Smooth muscle cell (in vitro differentiated cells): ENCODE results near the gene PBX4. TPM values are rescaled to one million over a fixed set of nuclear protein-coding genes. Genes with fewer than 3 reads are reported as not detected.

ENCODE experiments used
- DNase-seq: peaks from one replicate; lab custom pipeline; 2025; ENCODE audit not compliant: unreplicated experiment; lab: John Stamatoyannopoulos, UW
- H2AFZ ChIP-seq: fragments of 200-600 bp; sonication (generic); 2 replicates; pipeline ENCODE4 v1.6.0; 2016; ENCODE audit warnings: antibody characterized with exemption, low read depth, mild to moderate bottlenecking
- H3F3A ChIP-seq: fragments of 200-600 bp; sonication (generic); 2 replicates; pipeline ENCODE4 v1.6.0; 2017; ENCODE audit warnings: antibody characterized with exemption, low read depth
- H3K27ac ChIP-seq: fragments of 200-600 bp; sonication (generic); 2 replicates; pipeline ENCODE4 v1.5.1; 2016; ENCODE audit warnings: low read depth, mild to moderate bottlenecking
- H3K27me3 ChIP-seq: fragments of 200-600 bp; sonication (generic); 2 replicates; pipeline ENCODE4 v1.6.1; 2016; ENCODE audit warnings: low read depth, mild to moderate bottlenecking
- H3K36me3 ChIP-seq: fragments of 200-600 bp; sonication (generic); 2 replicates; pipeline ENCODE4 v1.5.1; 2016; ENCODE audit warnings: low read depth
- H3K4me1 ChIP-seq: fragments of 200-600 bp; sonication (generic); 2 replicates; pipeline ENCODE4 v1.5.1; 2016; ENCODE audit warnings: low read depth
- H3K4me2 ChIP-seq: fragments of 200-600 bp; sonication (generic); 2 replicates; pipeline ENCODE4 v1.6.0; 2016; ENCODE audit warnings: mild to moderate bottlenecking
- H3K4me3 ChIP-seq: fragments of 200-600 bp; sonication (generic); 2 replicates; pipeline ENCODE4 v1.5.1; 2016; ENCODE audit warnings: mild to moderate bottlenecking
- H3K79me2 ChIP-seq: fragments of 200-600 bp; sonication (generic); 2 replicates; pipeline ENCODE4 v1.6.0; 2016; ENCODE audit warnings: low read depth, mild to moderate bottlenecking
- H3K9ac ChIP-seq: fragments of 200-600 bp; sonication (generic); 2 replicates; pipeline ENCODE4 v1.6.0; 2016; ENCODE audit warnings: low read depth
- H3K9me3 ChIP-seq: fragments of 200-600 bp; sonication (generic); replicated peaks from 2 replicates; pipeline ENCODE4 v1.5.1; 2016; ENCODE audit warnings: low read depth
- H4K20me1 ChIP-seq: fragments of 200-600 bp; sonication (generic); 2 replicates; pipeline ENCODE4 v1.6.0; 2016; ENCODE audit warnings: low read depth
- CTCF ChIP-seq: fragments of 200-600 bp; sonication (generic); IDR thresholded peaks from 2 replicates; pipeline ENCODE4 v1.5.1; 2017; ENCODE audit warnings: borderline replicate concordance, mild to moderate bottlenecking, antibody characterized with exemption; ENCODE audit not compliant: insufficient read depth, poor library complexity, severe bottlenecking
- WGBS: methylation state at CpG from one replicate; pipeline ENCODE4 v1.1.7; 2016; ENCODE audit warnings: low lambda C conversion rate; 5-methylcytosine and 5-hydroxymethylcytosine counted together
- polyA plus RNA-seq: library from polyadenylated mRNA; unstranded; fragments of >200 nt; fragmentation: Nextera tagmentation; extraction: Ambion mirVana; gene quantifications from 2 replicates; pipeline ENCODE4 v1.2.1, GENCODE V29; 2016
- total RNA-seq: library from RNA; depleted of rRNA; stranded (reverse); fragments of >200 nt; gene quantifications from 2 replicates; pipeline ENCODE4 v1.2.3, GENCODE V29; 2014

The PBX4 gene
- total and polyA plus RNA-seq, 2 experiments from 2014 or later = 1.7 to 2.5 TPM

GRCh38 chr19:19537075-19538048, 81.1 kb downstream of the PBX4 start:
- no peak for DNase-seq

GRCh38 chr19:19535311-19536191, 82.9 kb downstream of the PBX4 start:
- WGBS = 97% methylated on average over 34 of the region's 34 CpGs
- H3K79me2 ChIP-seq = no peaks in the 10 kb centered on the region
- H4K20me1 ChIP-seq = no peaks in the 10 kb centered on the region
- no peak overlapping the region for H2AFZ ChIP-seq
- H3K4me1 ChIP-seq = peaks cover 4% of the 10 kb centered on the region
- no peak for TF ChIP-seq CTCF
- no peaks in the 10 kb centered on the region for H3F3A ChIP-seq
- no peak overlapping the region for H3K27ac ChIP-seq
- no peaks in the 10 kb centered on the region for H3K36me3 ChIP-seq
- no peak for DNase-seq
- no peak overlapping the region for H3K4me2 ChIP-seq
- H3K9me3 ChIP-seq = no peaks in the 10 kb centered on the region
- no peak overlapping the region for H3K4me3 ChIP-seq
- no peaks in the 10 kb centered on the region for H3K27me3 ChIP-seq
- no peak overlapping the region for H3K9ac ChIP-seq

More at GRCh38 chr19:19537075-19538048, 81.1 kb downstream of the PBX4 start:
- H3K4me2 ChIP-seq = peak overlapping the region; percentile 98
- H3F3A ChIP-seq = no peaks in the 10 kb centered on the region
- no peaks in the 10 kb centered on the region for H3K27me3 ChIP-seq
- H2AFZ ChIP-seq = no peak overlapping the region
- H3K79me2 ChIP-seq = no peaks in the 10 kb centered on the region
- H3K4me3 ChIP-seq = peak overlapping the region; percentile 53
- 84% methylated on average over 49 of the region's 59 CpGs for WGBS
- no peak overlapping the region for H3K9ac ChIP-seq
- H3K36me3 ChIP-seq = no peaks in the 10 kb centered on the region
- no peak overlapping the region for H3K27ac ChIP-seq
- no peaks in the 10 kb centered on the region for H3K9me3 ChIP-seq
- peaks cover 4% of the 10 kb centered on the region for H3K4me1 ChIP-seq
- H4K20me1 ChIP-seq = no peaks in the 10 kb centered on the region
- TF ChIP-seq CTCF = no peak

- Histone ChIP-seq H3K27me3 (no peaks in the 10 kb centered on the region), H2AFZ (no peak overlapping the region), H3K9ac (no peak overlapping the region), H3K9me3 (no peaks in the 10 kb centered on the region), H3K4me3 (no peak overlapping the region), H3K79me2 (no peaks in the 10 kb centered on the region), H3K36me3 (no peaks in the 10 kb centered on the region), H3K4me1 (peaks cover 4% of the 10 kb centered on the region), H3F3A (no peaks in the 10 kb centered on the region), H3K4me2 (no peak overlapping the region), H4K20me1 (no peaks in the 10 kb centered on the region), H3K27ac (no peak overlapping the region)
- 86% methylated on average over 25 of the region's 27 CpGs for WGBS
- DNase-seq = no peak
- TF ChIP-seq CTCF = no peak
Measured at GRCh38 chr19:19534556-19535265, 83.8 kb downstream of the PBX4 start.
